NCI-H82 treated with DMSO at 0.1 percent for 48 hours (cell line): Measurements from ENCODE around the gene ATP6AP1.
A peak's percentile ranks its signal among the peaks of the same experiment; 100 is the strongest.

Experiments
- DNase-seq: peaks from one replicate; lab custom pipeline; 2025; ENCODE audit not compliant: unreplicated experiment; lab: John Stamatoyannopoulos, UW

Gene ATP6AP1

GRCh38 chrX:154470914-154471568 lies 42.6 kb downstream of the ATP6AP1 start:
- no peak for DNase-seq

GRCh38 chrX:154471839-154472684 lies 43.6 kb downstream of the ATP6AP1 start:
- DNase-seq = no peak

- no peak for DNase-seq
Observed at GRCh38 chrX:154472685-154473632, 44.5 kb downstream of the ATP6AP1 start.

GRCh38 chrX:154473683-154474082 lies 45.2 kb downstream of the ATP6AP1 start:
- no peak for DNase-seq

- DNase-seq = no peak
Observed at GRCh38 chrX:154476821-154477220, 48.3 kb downstream of the ATP6AP1 start.

- no peak for DNase-seq
Observed at GRCh38 chrX:154477891-154478477, 49.5 kb downstream of the ATP6AP1 start.

GRCh38 chrX:154478728-154479622 lies 50.5 kb downstream of the ATP6AP1 start, which contains the start of gene LAGE3:
TSS of gene LAGE3 (minus strand) at chrX:154479281. CDS start at chrX:154478915, 366 bp downstream.
- peak; percentile 44 for DNase-seq

- DNase-seq = no peak
Observed at GRCh38 chrX:154481195-154481594, 52.7 kb downstream of the ATP6AP1 start.

- DNase-seq = no peak
Observed at GRCh38 chrX:154481911-154482601, 53.6 kb downstream of the ATP6AP1 start.

GRCh38 chrX:154482786-154483185 lies 54.3 kb downstream of the ATP6AP1 start:
- DNase-seq = no peak

GRCh38 chrX:154483325-154483724 lies 54.8 kb downstream of the ATP6AP1 start:
- DNase-seq = no peak

- DNase-seq = no peak
Observed at GRCh38 chrX:154484255-154485149, 56.0 kb downstream of the ATP6AP1 start.

GRCh38 chrX:154485150-154486051 lies 56.9 kb downstream of the ATP6AP1 start:
- no peak for DNase-seq

- DNase-seq = no peak
Observed at GRCh38 chrX:154486052-154486395, 57.5 kb downstream of the ATP6AP1 start.
